Measurements from ENCODE around the gene FBRS. TPM values are rescaled to one million over a fixed set of nuclear protein-coding genes. Genes with fewer than 3 reads are reported as not detected.

The FBRS gene
- total and polyA plus RNA-seq, 2 of the 8 experiments (the other 6 are each of a cell fraction or from before 2014, with no cell fraction given) = 2.4 to 13.9 TPM

- no peaks in the 10 kb centered on the region for H3K36me3 ChIP-seq (ENCODE audit: control insufficient read depth in 2 of 4, insufficient read depth in 4 of 4, low read length in 3 of 4)
- H3K4me2 ChIP-seq (ENCODE audit: insufficient read depth in 1 of 2, low read depth in 2 of 2, low read length in 2 of 2) = no peak overlapping the region
- H2BK5ac ChIP-seq (ENCODE audit: low read depth, low read length) = no peak overlapping the region
- H2AK5ac ChIP-seq (ENCODE audit: low read depth, low read length) = no peak overlapping the region
- no peaks in the 10 kb centered on the region; the same call in 1 of the 2 replicates for H3K23me2 ChIP-seq (ENCODE audit: low read depth, low read length)
- no peak overlapping the region for H2BK120ac ChIP-seq (replicated peaks; ENCODE audit: low read depth, low read length)
- H3K27me3 ChIP-seq (replicated peaks in 1 of 4; ENCODE audit: control insufficient read depth in 3 of 4, extremely low read depth in 1 of 4, insufficient read depth in 3 of 4, low read length in 3 of 4) = peaks cover 76 to 95% (median 94%) of the 10 kb centered on the region in 4 experiments
- no peaks in the 10 kb centered on the region for H3K79me1 ChIP-seq (ENCODE audit: low read depth, low read length)
- no peak overlapping the region for H4K91ac ChIP-seq (replicated peaks; ENCODE audit: insufficient read length, low read length)
- H4K5ac ChIP-seq (ENCODE audit: insufficient read length, low read depth, low read length) = no peak overlapping the region
- no peak overlapping the region for H3K14ac ChIP-seq (ENCODE audit: insufficient read length)
- H3K18ac ChIP-seq (ENCODE audit: extremely low read depth, low read length) = no peak overlapping the region
- peaks cover 11 to 32% of the 10 kb centered on the region in 2 experiments for H4K20me1 ChIP-seq (replicated peaks in 1 of 2; ENCODE audit: control insufficient read depth in 1 of 2, insufficient read depth in 2 of 2, low read length in 2 of 2)
- DNase-seq (ENCODE audit: low read depth in 1 of 2, low spot score in 2 of 2) (peak; percentile 71 to 87), FAIRE-seq (peak; percentile 94)
- no peak overlapping the region for H4K8ac ChIP-seq (ENCODE audit: extremely low read depth, insufficient read depth, low read length)
- no peak overlapping the region for H3K9ac ChIP-seq (replicated peaks in 1 of 4; ENCODE audit: extremely low read depth in 1 of 4, low read depth in 3 of 4, low read length in 3 of 4)
- POLR2A ChIA-PET (ENCODE audit: partially characterized antibody) = interaction anchor here (0.7 to 2.4 kb wide), 18 partner anchors 9 to 264 kb away, joined by 3 to 16 read pairs (median 4); partner anchors contain the start of genes FBRS, PHKG2 and SRCAP
- H3K4ac ChIP-seq (replicated peaks; ENCODE audit: insufficient read length, low read depth, low read length) = no peak overlapping the region
- H3K4me3 ChIP-seq (ENCODE audit: extremely low read depth in 1 of 4, insufficient read depth in 2 of 4, low read depth in 3 of 4, low read length in 4 of 4) = no peak overlapping the region
- H2BK12ac ChIP-seq (ENCODE audit: low read depth, low read length) = no peak overlapping the region
- H3K23ac ChIP-seq (ENCODE audit: insufficient read length) = no peak overlapping the region
- WGBS, 2 experiments (ENCODE audit: extremely low coverage in 1 of 2, insufficient coverage in 1 of 2, insufficient read length in 1 of 2, insufficient replicate concordance in 2 of 2, low coverage in 1 of 2, low lambda C conversion rate in 2 of 2, missing lambda C conversion rate in 1 of 2) = 5% methylated on average over 11 of the region's 11 CpGs; no CpG with 5 or more reads in 1 of the 2 experiments
- no peak overlapping the region for H3K27ac ChIP-seq (ENCODE audit: low read depth, low read length)
- no peaks in the 10 kb centered on the region for H3K79me2 ChIP-seq (ENCODE audit: control insufficient read depth in 1 of 2, insufficient read depth in 2 of 2, low read length in 2 of 2)
- H2BK20ac ChIP-seq (ENCODE audit: low read length) = no peak overlapping the region
- CTCF ChIA-PET (ENCODE audit: partially characterized antibody) = interaction anchor here (0.7 to 2.5 kb wide), 8 partner anchors 9 to 248 kb away, joined by 3 to 15 read pairs (median 3); partner anchors contain the start of gene DCTPP1
- peaks cover 0 to 3% (median 3%) of the 10 kb centered on the region in 4 experiments; a peak in 4 of 7 replicates for H3K4me1 ChIP-seq (replicated peaks in 1 of 4; ENCODE audit: control insufficient read depth in 3 of 4, insufficient read depth in 4 of 4, low read length in 3 of 4)
- H3K9me3 ChIP-seq (ENCODE audit: insufficient read depth in 2 of 2, low read depth in 1 of 2, low read length in 1 of 2) = no peaks in the 10 kb centered on the region; a peak in 1 of 4 replicates
- H3K56ac ChIP-seq (replicated peaks; ENCODE audit: insufficient read length, low read depth, low read length) = no peak overlapping the region
- no peak overlapping the region for H2BK15ac ChIP-seq (ENCODE audit: low read length)
- no peak overlapping the region for H2AFZ ChIP-seq (ENCODE audit: low read length)
- TF ChIP-seq CEBPB (IDR thresholded peaks at IDR 0.05; ENCODE audit: low read depth, low read length) (no peak), MAFK (IDR thresholded peaks at IDR 0.05; ENCODE audit: low read depth, low read length) (no peak), EZH2 (IDR thresholded peaks at IDR 0.05; ENCODE audit: low read depth, low read length, severe bottlenecking) (no peak), SAP30 (IDR thresholded peaks at IDR 0.05; ENCODE audit: insufficient read depth, insufficient replicate concordance, low read length) (no peak), CHD1 (IDR thresholded peaks at IDR 0.05; ENCODE audit: low read depth, low read length) (no peak), BACH1 (IDR thresholded peaks at IDR 0.05; ENCODE audit: low read length) (peak; percentile 22; the same call in 1 of the 2 replicates), JUND (IDR thresholded peaks at IDR 0.05; ENCODE audit: low read length) (no peak; the same call in 1 of the 2 replicates), HDAC2 (IDR thresholded peaks at IDR 0.05; ENCODE audit: borderline replicate concordance in 1 of 2, low read depth in 2 of 2, low read length in 2 of 2) (peak; percentile 26 to 80; a peak in 2 of 4 replicates), TCF12 (IDR thresholded peaks at IDR 0.05; ENCODE audit: low read depth, low read length) (peak; percentile 98), EGR1 (IDR thresholded peaks at IDR 0.05; ENCODE audit: borderline replicate concordance, low read depth, low read length) (peak; percentile 60; the same call in 1 of the 2 replicates), ZNF274 (IDR thresholded peaks at IDR 0.05; ENCODE audit: borderline replicate concordance, extremely low read depth, low read length) (peak; percentile 65), YY1 (IDR thresholded peaks at IDR 0.05; ENCODE audit: low read depth, low read length) (peak; percentile 19; the same call in 1 of the 2 replicates), SP4 (IDR thresholded peaks at IDR 0.05; ENCODE audit: low read length) (peak; percentile 74; the same call in 1 of the 2 replicates)
Observed at GRCh38 chr16:30677931-30678585, 19.8 kb downstream of the FBRS start.
